ENCODE measurements around the gene TM4SF18.

TM4SF18 gene

GRCh38 chr3:149274220-149274619 is 59.2 kb downstream of the TM4SF18 start:
- intact Hi-C loops (cut with micrococcal nuclease), result loop anchor here (5.0 to 10.0 kb wide), 2 partner anchors 211 to 317 kb away; no protein-coding TSS in a partner anchor
- Mint-ChIP-seq H3K4me3 (no peak overlapping the region), H3K4me1 (ENCODE audit: low read depth) (peaks cover 7% of the 10 kb centered on the region), H3K9me3 (no peaks in the 10 kb centered on the region), H3K27ac (no peak overlapping the region), H3K36me3 (ENCODE audit: low read depth) (no peaks in the 10 kb centered on the region), H3K27me3 (no peaks in the 10 kb centered on the region)

GRCh38 chr3:149273096-149273751 is 60.2 kb downstream of the TM4SF18 start:
- Mint-ChIP-seq H3K9me3 (no peaks in the 10 kb centered on the region), H3K36me3 (ENCODE audit: low read depth) (no peaks in the 10 kb centered on the region), H3K27ac (no peak overlapping the region), H3K4me3 (no peak overlapping the region), H3K27me3 (no peaks in the 10 kb centered on the region), H3K4me1 (ENCODE audit: low read depth) (peaks cover 7% of the 10 kb centered on the region)
- intact Hi-C loops (cut with micrococcal nuclease), result loop anchor here (1.0 to 10.0 kb wide), 3 partner anchors 153 to 316 kb away; no protein-coding TSS in a partner anchor

- Mint-ChIP-seq H3K36me3 (ENCODE audit: low read depth) (no peaks in the 10 kb centered on the region), H3K9me3 (no peaks in the 10 kb centered on the region)
- intact Hi-C loops (cut with micrococcal nuclease), result loop anchor here (5.0 to 10.0 kb wide), 2 partner anchors 213 to 314 kb away; no protein-coding TSS in a partner anchor
Measured at GRCh38 chr3:149271669-149272068, 61.8 kb downstream of the TM4SF18 start.

GRCh38 chr3:149270180-149270579 is 63.3 kb downstream of the TM4SF18 start:
- Mint-ChIP-seq H3K36me3 (ENCODE audit: low read depth) (no peaks in the 10 kb centered on the region), H3K9me3 (no peaks in the 10 kb centered on the region), H3K27ac (no peak overlapping the region), H3K4me1 (ENCODE audit: low read depth) (no peaks in the 10 kb centered on the region), H3K4me3 (no peak overlapping the region), H3K27me3 (no peaks in the 10 kb centered on the region)
- intact Hi-C loops (cut with micrococcal nuclease), result loop anchor here (5.0 to 10.0 kb wide), 2 partner anchors 215 to 313 kb away; no protein-coding TSS in a partner anchor

More at GRCh38 chr3:149271669-149272068, 61.8 kb downstream of the TM4SF18 start:
- Mint-ChIP-seq H3K27me3 (no peaks in the 10 kb centered on the region), H3K27ac (no peak overlapping the region), H3K4me1 (ENCODE audit: low read depth) (no peaks in the 10 kb centered on the region), H3K4me3 (no peak overlapping the region)

GRCh38 chr3:149269687-149270086 is 63.7 kb downstream of the TM4SF18 start:
- Mint-ChIP-seq H3K4me1 (ENCODE audit: low read depth) (no peaks in the 10 kb centered on the region), H3K9me3 (no peaks in the 10 kb centered on the region), H3K27me3 (no peaks in the 10 kb centered on the region), H3K27ac (no peak overlapping the region), H3K36me3 (ENCODE audit: low read depth) (no peaks in the 10 kb centered on the region), H3K4me3 (no peak overlapping the region)
- intact Hi-C loops (cut with micrococcal nuclease), result loop anchor here (5.0 to 10.0 kb wide), 2 partner anchors 215 to 312 kb away; no protein-coding TSS in a partner anchor

All from dendritic cell treated with granulocyte-macrophage colony-stimulating factor and Interleukin-4, amounts not matched to agents 40 ng/mL and 50 ng/mL, for 4 days (primary cell).